Activated naive CD4-positive, alpha-beta T cell treated with anti-CD3 and anti-CD28 coated beads for 36 hours (primary cell): Measurements from ENCODE around the gene MICALL2. TPM values are rescaled to one million over a fixed set of nuclear protein-coding genes. Genes with fewer than 3 reads are reported as not detected.

Experiments used
- CTCF ChIA-PET: fragments of 350-600 bp; sonication (Branson Sonifier 250); formaldehyde crosslinking; loops from one replicate; lab custom pipeline; 2021; ENCODE audit warnings: antibody characterized with exemption; lab: Charles Lee
- DNase-seq: peaks from one replicate; pipeline ENCODE4 v3.0.0-alpha.2; 2020
- H3K27ac Mint-ChIP-seq: one replicate; pipeline ENCODE4 v1.8.0; 2021; ENCODE audit warnings: mild to moderate bottlenecking, mixed read lengths
- H3K27me3 Mint-ChIP-seq: one replicate; pipeline ENCODE4 v1.8.0; 2021; ENCODE audit warnings: low read depth, mixed read lengths
- H3K36me3 Mint-ChIP-seq: one replicate; pipeline ENCODE4 v1.8.0; 2021; ENCODE audit warnings: low read depth, mixed read lengths
- H3K4me1 Mint-ChIP-seq: one replicate; pipeline ENCODE4 v1.8.0; 2021; ENCODE audit warnings: low read depth, mixed read lengths
- H3K4me3 Mint-ChIP-seq: one replicate; pipeline ENCODE4 v1.8.0; 2021; ENCODE audit warnings: mild to moderate bottlenecking, moderate library complexity, mixed read lengths
- H3K9me3 Mint-ChIP-seq: one replicate; pipeline ENCODE4 v1.8.0; 2021; ENCODE audit warnings: mixed read lengths
- intact Hi-C: fragments of 100-400 bp; cut with micrococcal nuclease; formaldehyde crosslinking; loops from one replicate; pipeline ENCODE4 v1.15.1; 2023
- total RNA-seq, 2 experiments: library from RNA; stranded (reverse); gene quantifications; one replicate each; pipeline ENCODE4 v1.2.3, GENCODE V29; 2021

Gene MICALL2
- total RNA-seq, 2 experiments from 2014 or later = 3.7 to 4.2 TPM

DNA sequence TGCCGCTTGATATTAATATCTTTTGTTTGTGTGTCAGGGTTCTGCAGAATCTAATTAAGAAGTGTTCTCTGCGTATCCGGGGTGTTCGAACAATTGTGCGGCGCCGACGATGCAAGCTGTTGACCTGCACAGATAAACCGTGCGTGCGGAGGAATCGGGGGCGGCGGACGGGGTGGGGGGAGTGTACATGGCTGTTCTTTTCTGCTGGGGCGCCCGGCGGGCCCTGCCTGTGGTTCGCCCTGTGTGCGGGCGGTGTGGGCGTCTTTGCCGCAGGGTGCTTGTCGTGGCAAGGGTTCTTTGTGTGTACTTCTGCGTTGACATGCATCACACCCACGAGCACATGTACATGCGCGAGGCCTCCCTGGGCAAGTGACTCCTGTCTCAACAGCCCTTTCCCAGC, 47.9 kb downstream of the MICALL2 start:
- intact Hi-C loops = no loop called here
- H3K36me3 Mint-ChIP-seq = no peaks in the 10 kb centered on the region
- peaks cover 3% of the 10 kb centered on the region for H3K4me1 Mint-ChIP-seq
- H3K27ac Mint-ChIP-seq = no peak overlapping the region
- CTCF ChIA-PET = interaction anchor here (0.6 kb wide), 1 partner anchor 114 kb away, joined by 3 read pairs; no protein-coding TSS in a partner anchor
- no peaks in the 10 kb centered on the region for H3K9me3 Mint-ChIP-seq
- no peak for DNase-seq
- H3K27me3 Mint-ChIP-seq = peaks cover 2% of the 10 kb centered on the region
- no peak overlapping the region for H3K4me3 Mint-ChIP-seq

DNA sequence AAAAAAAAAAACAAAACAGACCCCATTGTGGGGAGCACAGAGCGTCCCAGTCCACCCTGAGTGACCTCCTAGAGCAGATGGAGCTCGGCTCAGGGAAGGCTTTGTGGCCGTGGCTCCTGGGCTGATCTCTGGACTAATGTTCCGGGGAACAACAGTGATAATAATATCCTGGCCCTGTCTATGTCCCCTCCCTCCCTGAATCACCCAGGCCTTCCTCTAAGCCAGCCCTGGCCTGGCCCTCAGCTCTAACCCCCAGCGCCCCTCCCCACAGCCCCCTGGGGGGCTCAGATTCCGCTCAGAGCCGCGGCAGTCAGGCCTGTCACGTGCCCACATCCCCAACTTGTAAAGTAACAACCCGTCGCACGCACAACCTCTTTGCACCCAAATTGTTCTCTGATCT, 48.3 kb downstream of the MICALL2 start:
- H3K4me3 Mint-ChIP-seq = no peak overlapping the region
- intact Hi-C loops = no loop called here
- H3K27me3 Mint-ChIP-seq = peaks cover 5% of the 10 kb centered on the region
- CTCF ChIA-PET = interaction anchor here (0.6 kb wide), 1 partner anchor 114 kb away, joined by 3 read pairs; no protein-coding TSS in a partner anchor
- no peaks in the 10 kb centered on the region for H3K36me3 Mint-ChIP-seq
- no peak for DNase-seq
- no peaks in the 10 kb centered on the region for H3K9me3 Mint-ChIP-seq
- no peak overlapping the region for H3K27ac Mint-ChIP-seq
- peaks cover 3% of the 10 kb centered on the region for H3K4me1 Mint-ChIP-seq

DNA sequence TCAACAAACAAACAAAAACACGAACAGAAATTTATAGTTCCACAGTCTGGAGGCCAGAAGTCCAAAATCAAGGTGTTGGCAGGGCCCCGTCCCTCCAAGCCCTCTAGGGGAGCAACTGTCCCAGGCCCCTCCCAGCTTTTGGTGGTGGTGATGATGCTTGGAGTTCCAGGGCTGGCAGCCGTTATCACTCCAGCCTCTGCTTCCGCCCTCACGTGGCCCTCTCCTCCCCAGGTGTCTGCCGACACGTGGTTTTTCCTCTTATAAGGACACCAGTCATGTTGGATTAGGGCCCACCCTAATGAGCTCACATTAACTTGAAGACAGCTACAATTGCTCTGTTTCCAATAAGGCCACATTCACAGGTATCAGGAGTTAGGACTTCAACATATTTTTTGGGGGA, 49.7 kb downstream of the MICALL2 start:
- no peak for DNase-seq
- no peak overlapping the region for H3K27ac Mint-ChIP-seq
- H3K36me3 Mint-ChIP-seq = no peaks in the 10 kb centered on the region
- no peaks in the 10 kb centered on the region for H3K9me3 Mint-ChIP-seq
- peaks cover 11% of the 10 kb centered on the region for H3K27me3 Mint-ChIP-seq
- H3K4me3 Mint-ChIP-seq = no peak overlapping the region
- CTCF ChIA-PET = interaction anchor here (1.4 kb wide), 1 partner anchor 23 kb away, joined by 5 read pairs; no protein-coding TSS in a partner anchor
- intact Hi-C loops = no loop called here
- peaks cover 3% of the 10 kb centered on the region for H3K4me1 Mint-ChIP-seq

DNA sequence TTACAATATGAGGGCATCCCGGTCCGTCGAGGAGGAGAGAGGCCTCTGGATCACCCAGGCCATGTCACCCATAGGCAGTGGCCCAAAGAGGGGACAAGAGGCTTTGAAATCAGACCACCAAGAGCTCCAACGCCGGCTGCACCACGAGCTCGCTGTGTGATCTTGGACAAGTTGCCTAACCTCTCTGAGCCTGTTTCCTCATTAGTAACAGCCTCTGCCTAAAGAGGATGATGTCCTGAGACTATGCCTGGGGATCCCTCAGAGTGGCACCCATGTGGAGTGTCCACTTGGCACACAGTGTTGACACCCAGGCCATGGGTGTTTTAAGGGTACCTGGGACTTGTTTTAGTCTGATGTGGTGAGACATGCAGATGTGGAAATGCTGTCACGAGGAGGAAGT, 50.8 kb downstream of the MICALL2 start:
- no peaks in the 10 kb centered on the region for H3K9me3 Mint-ChIP-seq
- CTCF ChIA-PET = no interaction called here
- peaks cover 18% of the 10 kb centered on the region for H3K27me3 Mint-ChIP-seq
- no peak overlapping the region for H3K4me3 Mint-ChIP-seq
- no peaks in the 10 kb centered on the region for H3K36me3 Mint-ChIP-seq
- H3K4me1 Mint-ChIP-seq = peaks cover 7% of the 10 kb centered on the region
- H3K27ac Mint-ChIP-seq = no peak overlapping the region
- DNase-seq = no peak
- intact Hi-C loops = no loop called here

DNA sequence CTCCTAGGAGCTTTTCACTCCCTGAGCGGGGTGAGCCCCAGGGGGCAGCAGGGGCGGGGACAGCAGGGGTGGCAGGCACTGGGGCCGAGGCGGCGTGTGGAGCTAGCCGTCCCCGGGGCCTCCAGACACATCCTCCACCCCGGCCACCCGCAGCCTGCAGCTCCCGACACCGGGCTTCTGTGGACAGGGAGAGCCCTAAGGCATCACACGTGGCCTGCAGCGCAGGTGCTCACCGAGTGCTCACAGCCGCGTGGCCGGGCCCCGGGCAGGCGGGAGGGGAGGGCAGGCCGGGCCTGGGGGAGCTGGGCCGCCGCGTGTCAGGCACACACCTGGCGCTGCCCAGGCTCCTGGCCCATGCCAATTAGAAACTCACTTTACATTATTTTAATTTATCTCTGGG, 51.4 kb downstream of the MICALL2 start:
- no peaks in the 10 kb centered on the region for H3K36me3 Mint-ChIP-seq
- H3K27me3 Mint-ChIP-seq = peaks cover 22% of the 10 kb centered on the region
- CTCF ChIA-PET = no interaction called here
- H3K27ac Mint-ChIP-seq = no peak overlapping the region
- no peak overlapping the region for H3K4me3 Mint-ChIP-seq
- intact Hi-C loops = no loop called here
- DNase-seq = no peak
- H3K9me3 Mint-ChIP-seq = no peaks in the 10 kb centered on the region
- peaks cover 5% of the 10 kb centered on the region for H3K4me1 Mint-ChIP-seq

DNA sequence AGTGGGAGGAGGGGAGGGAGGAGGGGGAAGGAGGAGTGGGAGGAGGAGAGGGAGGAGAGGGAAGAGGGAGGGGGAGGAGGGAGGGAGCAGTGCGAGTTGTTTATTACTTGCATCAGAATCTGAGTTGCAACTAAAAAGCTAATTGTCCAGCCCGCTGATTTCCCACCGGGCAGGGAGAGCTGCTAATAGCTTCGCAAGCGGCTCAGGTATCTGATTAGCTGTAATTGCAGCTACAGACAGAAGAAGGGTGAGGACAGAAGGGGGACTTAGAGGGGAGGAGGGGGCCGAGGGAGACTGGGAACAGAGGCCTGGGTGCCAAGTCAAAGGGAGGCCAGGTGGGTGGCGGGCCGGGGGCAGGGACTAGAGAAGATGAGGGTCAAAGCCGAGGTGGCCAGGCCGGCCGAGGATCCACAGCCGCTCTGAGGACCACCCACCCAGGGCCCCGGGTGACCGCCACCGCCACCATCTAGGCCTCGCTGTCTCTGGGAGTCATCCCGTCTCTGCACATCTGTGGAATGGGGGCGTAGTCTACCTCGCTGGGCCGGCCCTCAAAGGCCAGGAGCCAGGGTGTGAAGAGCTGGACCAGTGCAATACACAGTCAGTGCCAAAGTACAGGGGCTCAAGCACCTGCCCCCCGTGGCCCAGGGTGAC, 54.2 kb downstream of the MICALL2 start:
- peaks cover 42% of the 10 kb centered on the region for H3K27me3 Mint-ChIP-seq
- no peaks in the 10 kb centered on the region for H3K36me3 Mint-ChIP-seq
- H3K4me1 Mint-ChIP-seq = peaks cover 5% of the 10 kb centered on the region
- intact Hi-C loops = no loop called here
- CTCF ChIA-PET = interaction anchor here (0.6 to 1.2 kb wide), 2 partner anchors 8 to 63 kb away, joined by 3 to 4 read pairs; no protein-coding TSS in a partner anchor
- H3K27ac Mint-ChIP-seq = no peak overlapping the region
- no peaks in the 10 kb centered on the region for H3K9me3 Mint-ChIP-seq
- no peak overlapping the region for H3K4me3 Mint-ChIP-seq
- no peak for DNase-seq

DNA sequence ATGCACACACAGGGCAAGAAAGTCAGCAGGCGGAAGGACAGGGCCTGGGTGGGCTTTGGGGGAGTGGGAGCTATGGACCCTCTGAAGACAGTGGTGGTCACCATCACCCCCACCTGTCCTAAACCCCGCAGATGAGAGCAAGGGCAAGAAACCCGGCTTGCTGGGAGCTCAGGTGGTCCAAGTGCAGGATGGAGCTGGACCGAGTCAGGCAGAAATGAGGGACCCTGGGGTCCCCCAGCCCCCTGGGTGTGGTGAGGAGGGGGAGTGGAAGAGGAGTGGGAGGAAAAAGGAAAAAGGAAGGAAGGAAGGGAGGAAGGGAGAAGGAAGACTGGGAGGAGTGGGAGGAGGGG, 54.8 kb downstream of the MICALL2 start:
- H3K27ac Mint-ChIP-seq = no peak overlapping the region
- H3K4me1 Mint-ChIP-seq = peaks cover 5% of the 10 kb centered on the region
- no peaks in the 10 kb centered on the region for H3K36me3 Mint-ChIP-seq
- intact Hi-C loops = no loop called here
- no peak for DNase-seq
- H3K9me3 Mint-ChIP-seq = no peaks in the 10 kb centered on the region
- peaks cover 40% of the 10 kb centered on the region for H3K27me3 Mint-ChIP-seq
- H3K4me3 Mint-ChIP-seq = no peak overlapping the region
- CTCF ChIA-PET = interaction anchor here (0.6 to 1.2 kb wide), 2 partner anchors 8 to 563 kb away, joined by 3 to 4 read pairs; no protein-coding TSS in a partner anchor

DNA sequence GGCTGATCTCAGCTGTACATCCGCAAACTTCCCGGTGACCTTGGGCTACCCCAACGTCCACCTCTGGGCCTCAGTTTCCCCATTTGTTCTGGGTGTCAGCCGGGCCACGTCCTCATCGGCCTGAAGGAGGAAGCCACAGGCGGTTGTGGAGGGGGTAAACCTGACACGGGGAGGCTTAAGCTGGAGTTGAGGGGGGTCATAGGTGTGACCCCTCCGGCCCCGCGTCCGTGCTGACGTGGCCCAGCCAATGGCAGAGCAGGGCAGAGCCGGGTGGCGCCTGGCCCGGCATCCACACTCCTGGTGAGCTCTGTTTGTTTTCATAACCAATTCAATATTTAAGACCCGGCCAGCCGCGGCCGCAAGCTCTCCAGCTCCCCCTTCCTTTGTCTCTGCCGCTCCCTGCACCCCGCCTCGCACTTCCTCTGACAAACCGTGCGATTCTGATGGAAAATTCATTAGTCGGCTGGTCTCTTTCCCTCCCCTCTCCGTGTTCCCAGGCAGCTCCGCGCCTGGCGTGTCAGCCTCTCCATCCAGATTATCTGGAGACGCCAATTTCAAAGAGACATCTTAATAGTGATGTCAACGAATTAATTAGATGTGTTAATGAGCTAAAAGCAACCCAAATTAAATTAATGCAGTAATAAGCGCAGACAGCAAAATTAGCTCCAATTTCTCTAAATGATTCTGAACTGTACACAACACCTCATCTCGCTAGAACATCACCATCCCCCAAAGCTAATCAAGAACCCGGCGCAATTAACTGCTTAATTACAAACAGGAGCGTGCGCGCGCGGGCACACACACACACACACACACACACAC, 55.4 kb downstream of the MICALL2 start:
- CTCF ChIA-PET = interaction anchor here (0.6 to 1.4 kb wide), 3 partner anchors 9 to 562 kb away, joined by 3 to 4 read pairs (median 3); no protein-coding TSS in a partner anchor

DNA sequence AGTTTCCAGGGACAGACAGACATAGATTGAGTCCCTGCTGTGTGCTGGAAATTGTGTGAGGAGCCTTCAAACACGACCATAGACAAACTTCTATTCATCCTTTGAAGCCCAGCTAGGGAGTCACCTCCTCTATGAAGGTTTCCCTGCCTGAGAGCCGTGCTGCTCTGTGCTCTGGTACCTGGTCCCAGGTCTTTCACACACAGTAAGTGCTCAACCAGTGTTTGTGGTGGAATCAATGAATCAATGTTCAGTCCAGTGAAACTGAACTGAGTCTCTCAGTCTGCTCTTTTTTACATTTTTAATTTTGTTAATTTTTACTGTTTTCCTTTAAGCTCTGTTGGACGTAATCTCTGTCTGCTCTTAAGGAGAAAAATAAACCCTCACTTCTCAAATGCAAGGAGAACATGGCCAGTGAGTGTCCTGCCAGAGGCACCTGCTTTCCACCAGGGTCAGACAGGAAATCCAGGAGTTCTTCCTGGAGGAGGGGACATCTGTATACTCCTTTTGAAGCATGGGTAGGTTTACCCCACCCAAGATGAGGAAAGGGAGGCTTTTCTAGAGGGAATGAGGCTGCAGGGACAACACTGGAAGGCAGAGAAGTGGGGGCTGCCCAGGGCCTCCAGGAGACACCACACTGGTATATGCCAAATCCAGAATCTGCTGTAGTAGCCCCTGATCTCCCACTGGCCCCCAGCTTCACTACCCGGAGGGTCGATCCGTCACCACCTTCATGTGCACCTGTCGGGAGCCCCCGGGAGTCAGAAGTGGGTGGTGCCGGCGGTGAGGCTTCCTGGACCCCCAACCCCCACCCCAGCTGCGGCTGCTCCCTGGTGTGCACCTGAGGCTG, 56.3 kb downstream of the MICALL2 start:
- CTCF ChIA-PET = interaction anchor here (1.4 kb wide), 1 partner anchor 19 kb away, joined by 3 read pairs; no protein-coding TSS in a partner anchor
- Mint-ChIP-seq H3K4me1 (peaks cover 5% of the 10 kb centered on the region), H3K4me3 (no peak overlapping the region), H3K27me3 (peaks cover 42% of the 10 kb centered on the region), H3K9me3 (no peaks in the 10 kb centered on the region), H3K36me3 (no peaks in the 10 kb centered on the region), H3K27ac (no peak overlapping the region)
- intact Hi-C loops = no loop called here
- DNase-seq = no peak

More for the DNA sequence above, 55.4 kb downstream of the MICALL2 start:
- H3K36me3 Mint-ChIP-seq = no peaks in the 10 kb centered on the region
- no peaks in the 10 kb centered on the region for H3K9me3 Mint-ChIP-seq
- intact Hi-C loops = no loop called here
- H3K4me1 Mint-ChIP-seq = peaks cover 5% of the 10 kb centered on the region
- H3K27me3 Mint-ChIP-seq = peaks cover 42% of the 10 kb centered on the region
- no peak overlapping the region for H3K27ac Mint-ChIP-seq
- H3K4me3 Mint-ChIP-seq = no peak overlapping the region
- DNase-seq = no peak

DNA sequence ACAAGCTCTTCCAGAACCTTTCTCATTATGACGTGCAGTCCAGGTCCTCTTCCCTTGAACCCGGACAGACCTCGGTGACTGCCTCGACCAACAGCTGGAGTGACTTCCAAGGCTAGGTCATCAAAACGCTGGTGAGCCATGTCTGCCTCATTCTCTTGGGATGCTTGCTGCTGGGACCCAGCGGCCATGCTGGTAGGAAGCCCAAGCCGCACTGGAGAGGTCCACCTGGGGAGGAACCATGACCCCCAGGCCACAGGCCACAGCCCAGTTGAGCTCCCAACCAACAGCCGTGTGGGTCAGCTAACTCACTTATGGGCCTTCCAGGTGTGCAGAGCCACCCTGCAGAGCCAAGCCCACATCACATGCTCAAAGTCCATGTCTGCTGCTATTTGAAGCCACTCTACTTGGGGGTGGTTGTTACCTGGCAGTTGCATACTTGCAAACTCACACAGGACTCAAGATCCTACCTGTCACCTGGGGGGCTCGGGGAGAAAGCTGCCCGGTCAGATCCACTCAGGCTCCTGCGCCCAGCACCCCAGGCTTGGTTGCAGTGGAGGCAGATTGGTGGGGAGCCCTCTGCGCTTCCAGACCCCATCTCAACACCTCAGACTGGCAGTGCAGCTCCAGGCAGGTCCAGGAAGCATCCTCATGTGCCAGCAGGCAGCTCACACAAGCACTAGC, 57.0 kb downstream of the MICALL2 start:
- CTCF ChIA-PET = no interaction called here
- no peak overlapping the region for H3K4me3 Mint-ChIP-seq
- no peak overlapping the region for H3K27ac Mint-ChIP-seq
- H3K9me3 Mint-ChIP-seq = no peaks in the 10 kb centered on the region
- no peak for DNase-seq
- intact Hi-C loops = no loop called here
- H3K4me1 Mint-ChIP-seq = peaks cover 5% of the 10 kb centered on the region
- peaks cover 47% of the 10 kb centered on the region for H3K27me3 Mint-ChIP-seq
- H3K36me3 Mint-ChIP-seq = no peaks in the 10 kb centered on the region

DNA sequence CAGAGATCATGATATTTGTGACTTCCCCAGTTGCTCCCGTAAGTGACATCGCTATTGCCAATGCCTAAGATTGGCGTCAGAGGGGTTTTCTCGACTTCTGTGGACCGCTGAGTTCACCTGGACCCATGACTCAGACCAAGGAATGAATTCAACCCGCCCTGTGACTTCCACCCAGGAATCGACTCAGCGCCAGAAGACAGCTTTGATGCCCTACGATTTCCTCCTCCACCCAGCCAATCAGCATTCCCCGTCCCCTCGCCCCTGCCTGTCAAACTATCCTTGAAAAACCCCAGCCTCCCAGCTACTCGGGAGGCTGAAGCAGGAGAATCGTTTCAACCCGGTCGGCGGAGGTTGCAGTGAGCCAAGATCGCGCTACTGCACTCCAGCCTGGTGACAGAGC, 58.3 kb downstream of the MICALL2 start:
- CTCF ChIA-PET = no interaction called here
- H3K27me3 Mint-ChIP-seq = peaks cover 44% of the 10 kb centered on the region
- H3K27ac Mint-ChIP-seq = no peak overlapping the region
- intact Hi-C loops = no loop called here
- DNase-seq = no peak
- H3K36me3 Mint-ChIP-seq = no peaks in the 10 kb centered on the region
- no peak overlapping the region for H3K4me3 Mint-ChIP-seq
- H3K4me1 Mint-ChIP-seq = peaks cover 5% of the 10 kb centered on the region
- H3K9me3 Mint-ChIP-seq = peaks cover 4% of the 10 kb centered on the region
